PC-9 (cell line): Measurements from ENCODE around the gene KLF17. TPM values are rescaled to one million over a fixed set of nuclear protein-coding genes. Genes with fewer than 3 reads are reported as not detected.

Source experiments
- BruUV-seq: library from RNA; stranded (reverse); fragments of 400-500 nt; replicated peaks from 2 replicates; lab custom pipeline; 2021; lab: Mats Ljungman, UMichigan
- CTCF ChIA-PET: fragments of 300-600 bp; sonication (Branson Sonifier 250); formaldehyde crosslinking; loops from one replicate; lab custom pipeline; 2022; ENCODE audit warnings: antibody characterized with exemption; lab: Charles Lee
- POLR2A ChIA-PET: fragments of 300-600 bp; sonication (Branson Sonifier 250); formaldehyde crosslinking; loops from one replicate; lab custom pipeline; 2022; ENCODE audit warnings: antibody characterized with exemption; ENCODE audit not compliant: unreplicated experiment; lab: Charles Lee
- DNase-seq, 2 experiments: peaks; one replicate each; pipeline versions ENCODE4 v3.0.0 to v3.0.0-alpha.2; 2015 to 2022; ENCODE audit warnings: mixed read lengths in 1 of 2
- H2AFZ ChIP-seq: fragments of 200-600 bp; sonication (generic); 2 replicates; pipeline ENCODE4 v1.8.1; 2017; ENCODE audit warnings: antibody characterized with exemption
- H3F3A ChIP-seq: fragments of 200-600 bp; sonication (generic); 2 replicates; pipeline ENCODE4 v1.8.1; 2017; ENCODE audit warnings: antibody characterized with exemption, mild to moderate bottlenecking, low read depth; ENCODE audit not compliant: insufficient read depth
- H3K27ac ChIP-seq: fragments of 200-600 bp; sonication (generic); 2 replicates; pipeline ENCODE4 v1.6.1; 2016; ENCODE audit warnings: mixed run types
- H3K27me3 ChIP-seq: fragments of 200-600 bp; sonication (generic); 2 replicates; pipeline ENCODE4 v1.6.1; 2016; ENCODE audit warnings: low read depth, mixed run types; ENCODE audit not compliant: insufficient read depth
- H3K36me3 ChIP-seq: fragments of 200-600 bp; sonication (generic); 2 replicates; pipeline ENCODE4 v1.6.1; 2016; ENCODE audit warnings: low read depth, mixed run types
- H3K4me1 ChIP-seq: fragments of 200-600 bp; sonication (generic); replicated peaks from 2 replicates; pipeline ENCODE4 v1.6.1; 2016; ENCODE audit warnings: mixed run types; ENCODE audit not compliant: insufficient read depth
- H3K4me2 ChIP-seq: fragments of 200-600 bp; sonication (generic); 2 replicates; pipeline ENCODE4 v1.6.1; 2017; ENCODE audit warnings: mixed run types
- H3K4me3 ChIP-seq: fragments of 200-600 bp; sonication (generic); 2 replicates; pipeline ENCODE4 v1.6.1; 2016; ENCODE audit warnings: mixed run types
- H3K79me2 ChIP-seq: fragments of 200-600 bp; sonication (generic); 2 replicates; pipeline ENCODE4 v1.6.1; 2017; ENCODE audit warnings: low read depth, mixed run types
- H3K9me2 ChIP-seq: fragments of 200-600 bp; sonication (generic); 2 replicates; pipeline ENCODE4 v1.8.1; 2017; ENCODE audit warnings: mild to moderate bottlenecking; ENCODE audit not compliant: insufficient read depth
- H3K9me3 ChIP-seq: fragments of 200-600 bp; sonication (generic); 2 replicates; pipeline ENCODE4 v1.8.1; 2016; ENCODE audit warnings: low read depth; ENCODE audit not compliant: insufficient read depth
- H4K20me1 ChIP-seq: fragments of 200-600 bp; sonication (generic); 2 replicates; pipeline ENCODE4 v1.8.1; 2017; ENCODE audit not compliant: insufficient read depth
- CTCF ChIP-seq: fragments of 200-600 bp; sonication (generic); conservative IDR thresholded peaks from 2 replicates; pipeline ENCODE4 v1.6.1; 2017; ENCODE audit warnings: mixed run types, antibody characterized with exemption, mild to moderate bottlenecking, moderate library complexity
- EZH2 ChIP-seq: fragments of 200-600 bp; sonication (generic); IDR thresholded peaks from 2 replicates; pipeline ENCODE4 v1.8.0; 2017; ENCODE audit warnings: antibody characterized with exemption, low read depth
- intact Hi-C: fragments of 100-400 bp; cut with micrococcal nuclease; formaldehyde crosslinking; loops from one replicate; pipeline ENCODE4 v1.10.0; 2022; ENCODE audit not compliant: unreplicated experiment
- total RNA-seq: library from RNA; stranded (reverse); gene quantifications from 2 replicates; pipeline ENCODE4 v1.2.3, GENCODE V29; 2021

The KLF17 gene
- total RNA-seq, 1 experiment from 2014 or later: not detected

- H3K27me3 ChIP-seq: no peaks in the 10 kb centered on the region
- H3K9me3 ChIP-seq: 0 out of 2 replicates have a peak, but pooled peaks cover 5% of the 10 kb centered on the region
- no peaks in the 10 kb centered on the region for H4K20me1 ChIP-seq
- H3K4me1 ChIP-seq: peaks cover 2% of the 10 kb centered on the region; the same call in 1 of the 2 replicates
- H3F3A ChIP-seq: no peaks in the 10 kb centered on the region; the same call in 1 of the 2 replicates
- no peak overlapping the region for H3K27ac ChIP-seq
- no peak overlapping the region for H3K4me3 ChIP-seq
- H2AFZ ChIP-seq: no peak overlapping the region
- BruUV-seq: no TSS peak
- no peaks in the 10 kb centered on the region for H3K36me3 ChIP-seq
- H3K9me2 ChIP-seq: no peaks in the 10 kb centered on the region; the same call in 1 of the 2 replicates
- intact Hi-C loops: no loop called here
- DNase-seq: no peak
- H3K4me2 ChIP-seq: no peak overlapping the region
- TF ChIP-seq EZH2 (no peak), CTCF (no peak)
- H3K79me2 ChIP-seq: no peaks in the 10 kb centered on the region
- CTCF ChIA-PET: no interaction called here
- POLR2A ChIA-PET: no interaction called here
These were observed 42.9 kb downstream of the KLF17 start for GRCh38 chr1:44161546-44161945.

GRCh38 chr1:44168520-44169098 is 50.0 kb downstream of the KLF17 start:
- Histone ChIP-seq H3K9me2 (no peaks in the 10 kb centered on the region), H3K4me1 (no peaks in the 10 kb centered on the region), H2AFZ (no peak overlapping the region), H3F3A (no peaks in the 10 kb centered on the region), H3K4me2 (no peak overlapping the region), H3K9me3 (no peaks in the 10 kb centered on the region; the same call in 1 of the 2 replicates), H3K27ac (no peak overlapping the region), H3K4me3 (no peak overlapping the region), H3K79me2 (no peaks in the 10 kb centered on the region), H3K27me3 (no peaks in the 10 kb centered on the region), H4K20me1 (no peaks in the 10 kb centered on the region), H3K36me3 (no peaks in the 10 kb centered on the region)
- intact Hi-C loops: no loop called here
- ChIA-PET CTCF (no interaction called here), POLR2A (interaction anchor here (0.6 kb wide), 1 partner anchor 298 kb away, joined by 4 read pairs; no protein-coding TSS in a partner anchor)
- TF ChIP-seq EZH2 (no peak), CTCF (no peak)
- BruUV-seq: no TSS peak
- no peak for DNase-seq

GRCh38 chr1:44170281-44170823 is 51.7 kb downstream of the KLF17 start:
- no peak overlapping the region for H3K4me3 ChIP-seq
- H3K27me3 ChIP-seq: no peaks in the 10 kb centered on the region
- no peaks in the 10 kb centered on the region for H3K36me3 ChIP-seq
- H4K20me1 ChIP-seq: no peaks in the 10 kb centered on the region
- H3K4me2 ChIP-seq: no peak overlapping the region
- H3K27ac ChIP-seq: no peak overlapping the region
- CTCF ChIA-PET: no interaction called here
- H3K79me2 ChIP-seq: no peaks in the 10 kb centered on the region
- no TSS peak for BruUV-seq
- DNase-seq: no peak
- peaks cover 9% of the 10 kb centered on the region for H3K9me3 ChIP-seq
- H3K4me1 ChIP-seq: no peaks in the 10 kb centered on the region
- intact Hi-C loops: no loop called here
- no peaks in the 10 kb centered on the region for H3F3A ChIP-seq
- no peaks in the 10 kb centered on the region for H3K9me2 ChIP-seq
- POLR2A ChIA-PET: no interaction called here
- TF ChIP-seq CTCF (no peak), EZH2 (no peak)
- H2AFZ ChIP-seq: no peak overlapping the region
